PC-3 (cell line): Measurements from ENCODE around the gene TUBB1. TPM values are rescaled to one million over a fixed set of nuclear protein-coding genes. Genes with fewer than 3 reads are reported as not detected.

Experiments
- ATAC-seq: fragments of 200-7000 bp; cut with Tn5 transposase; 2 replicates; pipeline ENCODE4 v1.9.1; 2020; ENCODE audit warnings: mild to moderate bottlenecking, moderate library complexity
- BruUV-seq: library from RNA; stranded (reverse); fragments of 400-500 nt; replicated peaks from 2 replicates; lab custom pipeline; 2021; lab: Mats Ljungman, UMichigan
- CTCF ChIA-PET: fragments of 300-600 bp; sonication (Branson Sonifier 250); formaldehyde crosslinking; loops from one replicate; lab custom pipeline; 2022; ENCODE audit warnings: antibody characterized with exemption; lab: Charles Lee
- POLR2A ChIA-PET: fragments of 300-600 bp; sonication (Branson Sonifier 250); formaldehyde crosslinking; loops from one replicate; lab custom pipeline; 2022; ENCODE audit warnings: antibody characterized with exemption; ENCODE audit not compliant: unreplicated experiment; lab: Charles Lee
- DNase-seq: peaks from one replicate; pipeline ENCODE4 v3.0.0-alpha.2; 2015
- H2AFZ ChIP-seq: fragments of 300-600 bp; sonication (generic); 2 replicates; pipeline ENCODE4 v1.6.0; 2016; ENCODE audit warnings: antibody characterized with exemption, low read length
- H3F3A ChIP-seq: fragments of 300-600 bp; sonication (generic); one replicate; pipeline ENCODE4 v1.6.0; 2017; ENCODE audit warnings: antibody characterized with exemption, low read length, control low read depth, mild to moderate bottlenecking; ENCODE audit not compliant: unreplicated experiment
- H3K27ac ChIP-seq: fragments of 300-600 bp; sonication (generic); 2 replicates; pipeline ENCODE4 v1.5.1; 2016; ENCODE audit warnings: mild to moderate bottlenecking, low read length
- H3K27me3 ChIP-seq: fragments of 300-600 bp; sonication (generic); 2 replicates; pipeline ENCODE4 v1.6.1; 2016; ENCODE audit warnings: low read length, mixed read lengths
- H3K36me3 ChIP-seq: fragments of 300-600 bp; sonication (generic); 2 replicates; pipeline ENCODE4 v1.6.1; 2016; ENCODE audit warnings: low read depth, mixed run types, low read length, mixed read lengths
- H3K4me1 ChIP-seq: fragments of 300-600 bp; sonication (generic); 2 replicates; pipeline ENCODE4 v1.5.1; 2016; ENCODE audit warnings: low read length; ENCODE audit not compliant: insufficient read depth
- H3K4me2 ChIP-seq: fragments of 300-600 bp; sonication (generic); 2 replicates; pipeline ENCODE4 v1.6.0; 2016; ENCODE audit warnings: low read length
- H3K4me3 ChIP-seq: fragments of 300-600 bp; sonication (generic); 2 replicates; pipeline ENCODE4 v1.5.1; 2016; ENCODE audit warnings: mild to moderate bottlenecking, low read length, mixed read lengths
- H3K79me2 ChIP-seq: fragments of 300-600 bp; sonication (generic); 2 replicates; pipeline ENCODE4 v1.6.1; 2017; ENCODE audit warnings: low read length, mixed read lengths
- H3K9ac ChIP-seq: fragments of 300-600 bp; sonication (generic); 2 replicates; pipeline ENCODE4 v1.6.0; 2016; ENCODE audit warnings: mild to moderate bottlenecking, low read length
- H3K9me2 ChIP-seq: fragments of 300-600 bp; sonication (generic); replicated peaks from 2 replicates; pipeline ENCODE4 v1.6.1; 2016; ENCODE audit warnings: mixed run types, low read length, mixed read lengths
- H3K9me3 ChIP-seq: fragments of 300-600 bp; sonication (generic); 2 replicates; pipeline ENCODE4 v1.6.1; 2016; ENCODE audit warnings: low read length, mixed read lengths
- H4K20me1 ChIP-seq: fragments of 300-600 bp; sonication (generic); 2 replicates; pipeline ENCODE4 v1.6.1; 2016; ENCODE audit warnings: low read length, mixed read lengths
- CTCF ChIP-seq: fragments of 300-600 bp; sonication (generic); conservative IDR thresholded peaks from 2 replicates; pipeline ENCODE4 v1.5.1; 2017; ENCODE audit warnings: antibody characterized with exemption, low read depth, mild to moderate bottlenecking, low read length
- EZH2 ChIP-seq: fragments of 300-600 bp; sonication (generic); IDR thresholded peaks from one replicate; pipeline ENCODE4 v1.6.1; 2017; ENCODE audit warnings: antibody characterized with exemption, mild to moderate bottlenecking, low read length; ENCODE audit not compliant: unreplicated experiment
- EZH2phosphoT487 ChIP-seq: fragments of 300-600 bp; sonication (generic); IDR thresholded peaks from 2 replicates; pipeline ENCODE4 v1.6.1; 2018; ENCODE audit warnings: mild to moderate bottlenecking, antibody characterized with exemption, low read length, borderline replicate concordance
- intact Hi-C: fragments of 100-400 bp; cut with micrococcal nuclease; formaldehyde crosslinking; loops from 2 replicates; pipeline ENCODE4 v1.9.0; 2023
- total RNA-seq: library from RNA; depleted of rRNA; stranded (reverse); fragments of >200 nt; gene quantifications from 2 replicates; pipeline ENCODE4 v1.2.3, GENCODE V29; 2014

TUBB1 gene
- total RNA-seq, 1 experiment from 2014 or later = not detected

GRCh38 chr20:58992911-58993310 lies 26.3 kb upstream of the TUBB1 start:
- Histone ChIP-seq H3K27ac (no peak overlapping the region), H3F3A (no peaks in the 10 kb centered on the region), H3K4me2 (no peak overlapping the region), H3K4me1 (peaks cover 19% of the 10 kb centered on the region), H3K27me3 (no peaks in the 10 kb centered on the region), H3K9me2 (no peaks in the 10 kb centered on the region), H4K20me1 (no peaks in the 10 kb centered on the region), H2AFZ (no peak overlapping the region), H3K9ac (no peak overlapping the region), H3K36me3 (peaks cover 90% of the 10 kb centered on the region), H3K79me2 (no peaks in the 10 kb centered on the region), H3K4me3 (no peak overlapping the region), H3K9me3 (no peaks in the 10 kb centered on the region)
- CTCF ChIA-PET = no interaction called here
- no peak for TF ChIP-seq EZH2
- TF ChIP-seq EZH2phosphoT487 = no peak
- no peak for TF ChIP-seq CTCF
- intact Hi-C loops = loop anchor here (5.0 kb wide), 1 partner anchor 39 kb away; the partner anchor contains the start of gene ATP5F1E
- no TSS peak for BruUV-seq
- DNase-seq (no peak), ATAC-seq (peak; percentile 27)
- POLR2A ChIA-PET = no interaction called here

DNA sequence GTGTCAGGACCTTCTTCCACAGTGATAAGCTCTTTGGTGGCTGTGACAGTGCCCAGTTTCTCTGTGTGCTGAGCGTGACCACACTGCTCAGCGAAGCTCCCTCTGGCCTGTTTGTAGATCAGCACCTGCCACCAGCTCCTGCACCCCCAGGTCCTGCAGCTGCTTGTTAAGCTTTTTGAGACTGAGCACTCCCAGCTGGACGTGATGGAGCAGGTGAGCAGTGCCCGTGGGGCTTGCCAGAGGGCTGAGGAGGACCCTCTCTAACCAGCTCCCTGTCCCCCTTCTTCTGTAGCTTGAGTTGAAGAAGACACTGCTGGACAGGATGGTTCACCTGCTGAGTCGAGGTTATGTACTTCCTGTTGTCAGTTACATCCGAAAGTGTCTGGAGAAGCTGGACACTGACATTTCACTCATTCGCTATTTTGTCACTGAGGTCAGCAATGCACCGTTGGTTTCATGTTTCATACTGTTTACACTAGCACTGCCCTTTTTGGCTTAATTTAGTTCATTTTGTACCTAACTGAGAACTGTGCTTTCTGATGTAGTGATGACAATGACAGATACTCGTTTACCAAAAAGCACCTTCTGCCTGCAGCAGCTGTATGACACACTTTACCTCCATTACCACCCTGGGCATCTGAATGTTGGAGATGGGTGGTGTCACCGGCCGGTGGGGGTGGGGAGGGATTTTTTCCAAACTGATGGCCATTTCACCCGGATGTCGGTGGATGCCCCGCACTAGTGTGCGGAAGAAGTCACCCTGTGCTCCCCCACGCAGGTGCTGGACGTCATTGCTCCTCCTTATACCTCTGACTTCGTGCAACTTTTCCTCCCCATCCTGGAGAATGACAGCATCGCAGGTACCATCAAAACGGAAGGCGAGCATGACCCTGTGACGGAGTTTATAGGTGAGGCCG lies 25.6 kb upstream of the TUBB1 start:
- peaks cover 83% of the 10 kb centered on the region for H3K36me3 ChIP-seq
- no peak overlapping the region for H2AFZ ChIP-seq
- H3K9me3 ChIP-seq = no peaks in the 10 kb centered on the region
- intact Hi-C loops = loop anchor here (5.0 kb wide), 1 partner anchor 39 kb away; the partner anchor contains the start of gene ATP5F1E
- no peaks in the 10 kb centered on the region for H3K9me2 ChIP-seq
- no TSS peak for BruUV-seq
- CTCF ChIA-PET = interaction anchor here (0.7 kb wide), 1 partner anchor 61 kb away, joined by 17 read pairs; no protein-coding TSS in a partner anchor
- H3K79me2 ChIP-seq = no peaks in the 10 kb centered on the region
- H4K20me1 ChIP-seq = no peaks in the 10 kb centered on the region
- no peaks in the 10 kb centered on the region for H3K27me3 ChIP-seq
- H3K4me2 ChIP-seq = no peak overlapping the region
- ATAC-seq (peak; percentile 73), DNase-seq (peak; percentile 25)
- no peak overlapping the region for H3K9ac ChIP-seq
- POLR2A ChIA-PET = no interaction called here
- H3K4me1 ChIP-seq = peaks cover 19% of the 10 kb centered on the region
- H3K4me3 ChIP-seq = no peak overlapping the region
- no peak for TF ChIP-seq EZH2
- no peak for TF ChIP-seq EZH2phosphoT487
- TF ChIP-seq CTCF = no peak
- no peaks in the 10 kb centered on the region for H3F3A ChIP-seq
- H3K27ac ChIP-seq = no peak overlapping the region
